DMS 273 (cell line): ENCODE results near the gene SCML1.
"Not testable (repeated sequence)": the region's sequence is repeated elsewhere in the genome, so short reads cannot be mapped to it uniquely, and the experiment has no call there.

Source experiments
- DNase-seq: peaks from one replicate; lab custom pipeline; 2025; ENCODE audit not compliant: unreplicated experiment; lab: John Stamatoyannopoulos, UW

Gene SCML1

GRCh38 chrX:17738737-17739535 lies 1.6 kb downstream of the SCML1 start:
- no peak for DNase-seq

GRCh38 chrX:17740137-17741122 lies 3.1 kb downstream of the SCML1 start:
- peak; percentile 34 for DNase-seq

GRCh38 chrX:17741123-17741511 lies 3.8 kb downstream of the SCML1 start:
- DNase-seq, result no peak

DNA sequence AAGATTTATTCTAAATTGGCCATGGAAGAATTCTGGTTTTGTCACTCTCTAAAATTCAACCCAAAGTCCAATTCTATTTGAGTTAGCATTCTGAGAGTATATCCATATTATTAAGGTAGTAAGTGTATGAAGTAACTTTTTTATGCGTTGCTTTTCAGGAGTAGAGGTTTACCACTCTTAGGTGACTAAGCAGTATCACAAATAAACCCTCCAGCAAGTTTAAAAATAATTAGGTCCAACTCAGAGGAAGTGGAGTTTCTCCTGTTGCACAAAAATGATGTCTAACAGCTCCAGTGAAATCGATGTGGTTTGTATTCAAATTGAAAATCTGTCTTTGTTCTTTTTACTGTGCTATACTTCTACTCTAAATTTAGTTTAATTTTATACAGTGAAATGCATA lies 6.6 kb downstream of the SCML1 start:
- DNase-seq, result no peak

- peak; percentile 31 for DNase-seq
Observed at GRCh38 chrX:17744896-17745523, 7.7 kb downstream of the SCML1 start.

DNA sequence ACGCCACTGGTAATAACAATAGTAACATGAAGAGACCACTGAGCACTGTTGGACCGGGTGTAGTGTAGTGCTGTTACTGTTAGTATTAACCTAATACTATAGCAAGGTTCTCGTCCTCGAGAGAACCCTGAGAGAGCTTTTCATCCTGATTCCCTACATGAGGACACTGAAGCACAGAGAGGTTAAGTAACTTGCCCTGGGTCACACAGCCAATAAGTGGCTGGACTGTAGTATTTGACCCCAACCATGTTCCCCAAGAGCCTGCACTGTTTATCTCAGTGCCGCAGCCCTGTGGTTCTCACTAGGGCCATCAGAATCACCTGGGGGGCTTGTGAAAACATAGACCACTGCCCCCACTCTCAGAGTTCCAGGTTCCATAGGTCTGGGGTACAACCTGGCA lies 10.4 kb downstream of the SCML1 start:
- no peak for DNase-seq

- no peak for DNase-seq
Observed at GRCh38 chrX:17748684-17749083, 11.4 kb downstream of the SCML1 start.

GRCh38 chrX:17750436-17750835 lies 13.1 kb downstream of the SCML1 start:
- DNase-seq, result no peak

DNA sequence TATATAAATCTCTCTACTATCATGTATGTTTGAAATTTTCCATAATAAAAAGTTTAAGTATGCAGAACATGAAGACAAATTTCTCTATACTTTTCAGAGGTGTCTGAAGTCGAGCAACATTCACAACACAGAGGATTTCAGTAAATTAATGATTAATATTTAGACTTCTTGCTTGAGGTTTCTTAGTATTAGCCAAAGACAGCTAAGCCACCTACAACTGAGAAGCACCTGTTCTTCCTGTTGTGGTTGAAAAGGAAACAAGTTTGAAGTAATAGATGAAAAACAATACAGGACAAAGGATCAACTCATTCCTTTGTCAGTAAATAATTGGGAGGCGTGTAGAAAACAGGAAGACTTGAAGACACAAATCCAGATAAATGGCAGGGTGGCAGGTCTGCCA lies 21.1 kb downstream of the SCML1 start:
- DNase-seq, result no peak

GRCh38 chrX:17759990-17760389 lies 22.7 kb downstream of the SCML1 start:
- DNase-seq, result no peak

GRCh38 chrX:17767734-17768133 lies 30.4 kb downstream of the SCML1 start:
- DNase-seq, result no peak

DNA sequence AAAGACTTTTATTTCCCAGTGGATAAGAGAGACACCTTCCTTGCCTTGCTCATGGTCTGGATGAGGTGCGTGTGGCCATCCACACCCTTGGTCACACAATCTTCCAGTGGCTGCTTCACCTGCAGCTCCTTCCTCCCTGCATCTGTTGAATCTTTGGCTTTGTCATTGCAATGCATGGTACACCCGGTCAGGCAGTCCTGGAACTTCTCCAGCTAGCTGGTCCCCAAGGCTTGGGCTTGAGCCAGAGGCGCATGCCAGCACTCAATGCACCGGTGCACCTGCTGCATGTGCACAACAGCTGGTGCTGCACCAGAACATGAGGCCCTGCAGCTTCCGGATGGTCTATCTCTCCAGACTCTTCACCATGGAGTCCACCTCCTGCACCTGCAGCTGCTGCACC lies 31.7 kb downstream of the SCML1 start:
- no peak for DNase-seq

DNA sequence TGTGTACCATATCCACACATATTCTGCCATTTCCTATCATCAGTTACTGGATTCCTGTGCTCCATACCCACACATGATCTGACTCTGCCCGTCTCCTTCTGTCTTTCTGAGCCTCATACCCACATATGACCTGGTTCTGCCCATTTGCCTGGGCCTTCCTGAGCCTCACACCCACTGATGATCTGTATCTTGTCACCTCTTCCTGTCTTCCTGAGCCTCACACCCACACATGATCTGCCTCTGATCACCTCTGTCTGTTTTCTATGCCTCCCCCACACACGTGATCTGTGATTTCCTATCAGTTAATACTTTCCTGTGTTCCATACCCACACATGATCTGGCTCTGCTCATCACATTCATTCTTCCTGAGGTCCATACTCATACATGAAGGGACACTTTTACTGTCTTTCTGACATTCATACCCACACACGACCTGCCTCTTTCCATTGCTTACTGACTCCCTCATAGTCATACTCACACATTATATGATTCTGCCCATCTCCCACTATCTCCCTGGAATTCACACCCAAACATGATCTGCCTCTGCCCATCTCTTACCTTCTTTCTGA lies 32.5 kb downstream of the SCML1 start:
- no peak for DNase-seq

DNA sequence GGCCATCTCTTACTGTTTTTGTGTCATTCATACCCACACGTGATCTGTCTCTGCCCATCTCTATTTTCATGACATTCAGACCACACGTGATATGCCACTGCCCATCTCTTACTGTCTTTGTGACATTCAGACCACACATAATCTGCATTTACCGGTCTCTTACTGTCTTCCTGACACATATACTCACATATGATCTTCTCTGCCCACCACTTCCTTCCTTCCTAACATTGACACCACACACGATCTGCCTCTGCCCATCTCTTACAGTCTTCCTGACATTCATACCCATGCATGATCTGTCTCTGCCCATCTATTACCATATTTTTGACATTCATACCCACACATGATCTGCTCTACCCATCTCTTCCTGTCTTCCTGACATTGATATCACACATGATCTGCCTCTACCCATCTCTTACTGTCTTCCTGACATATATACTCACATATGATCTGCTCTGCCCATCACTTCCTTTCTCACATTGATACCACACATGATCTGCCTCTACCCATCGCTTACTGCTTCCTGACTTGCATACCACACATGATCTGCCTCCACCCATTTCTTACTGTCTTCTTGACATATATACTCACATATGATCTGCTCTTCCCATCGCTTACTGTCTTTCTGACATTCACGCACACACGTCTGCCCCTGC lies 36.1 kb downstream of the SCML1 start:
- DNase-seq, result no peak

DNA sequence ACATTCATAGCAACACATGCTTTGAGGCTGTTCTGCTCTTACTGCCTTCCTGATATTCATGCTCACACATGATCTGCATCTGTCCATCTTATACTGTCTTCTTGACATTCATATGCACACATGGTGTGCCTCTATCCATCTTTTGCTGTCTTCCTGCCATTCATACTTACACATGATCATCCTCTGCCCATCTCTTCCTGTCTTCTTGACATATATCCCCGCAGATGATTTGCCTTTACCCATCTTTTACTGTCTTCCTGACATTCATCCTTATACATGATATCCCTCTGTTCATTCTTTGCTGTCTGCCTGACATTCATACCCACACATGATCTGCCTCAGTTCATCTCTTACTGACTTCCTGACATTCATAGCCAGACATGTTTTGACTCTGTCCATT lies 36.8 kb downstream of the SCML1 start:
- DNase-seq, result no peak

DNA sequence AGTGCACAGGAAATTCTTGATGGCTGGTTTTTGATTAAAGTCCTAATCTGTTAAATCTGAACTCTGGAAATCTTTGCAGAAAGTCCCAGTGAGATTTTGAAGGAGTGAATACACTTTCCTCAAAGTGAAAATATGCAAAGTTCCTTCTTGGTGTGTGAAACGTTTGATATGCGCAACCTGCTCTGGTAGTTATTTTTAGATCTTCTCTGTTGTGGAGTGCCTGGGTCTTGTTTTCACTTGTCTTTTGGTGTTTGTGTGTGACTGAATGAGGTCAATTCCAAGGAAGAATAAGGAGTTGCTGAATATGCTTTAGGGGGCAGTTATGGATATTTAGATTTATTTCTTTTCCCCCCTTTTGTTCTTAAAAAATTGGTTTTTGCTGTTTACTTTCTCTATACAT lies 41.7 kb downstream of the SCML1 start:
- no peak for DNase-seq

DNA sequence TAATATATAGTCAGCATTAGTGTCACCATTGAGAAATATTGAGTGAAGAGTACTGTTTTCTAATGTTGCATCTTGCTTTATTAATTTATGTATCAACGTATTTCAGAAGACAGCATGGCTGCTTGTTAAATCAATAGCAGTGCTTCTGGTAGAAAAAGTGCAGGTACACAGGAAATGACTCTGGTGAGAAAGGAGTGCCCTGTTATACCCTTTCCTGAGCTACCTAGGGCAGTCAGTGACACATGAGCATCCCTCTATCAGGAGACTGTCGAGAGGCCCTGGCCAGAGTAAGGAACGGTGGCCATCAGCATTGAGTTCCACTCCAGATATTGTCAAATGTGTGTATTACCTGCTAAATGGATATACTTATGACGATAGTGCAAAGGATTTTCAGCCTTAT lies 42.1 kb downstream of the SCML1 start:
- no peak for DNase-seq

DNA sequence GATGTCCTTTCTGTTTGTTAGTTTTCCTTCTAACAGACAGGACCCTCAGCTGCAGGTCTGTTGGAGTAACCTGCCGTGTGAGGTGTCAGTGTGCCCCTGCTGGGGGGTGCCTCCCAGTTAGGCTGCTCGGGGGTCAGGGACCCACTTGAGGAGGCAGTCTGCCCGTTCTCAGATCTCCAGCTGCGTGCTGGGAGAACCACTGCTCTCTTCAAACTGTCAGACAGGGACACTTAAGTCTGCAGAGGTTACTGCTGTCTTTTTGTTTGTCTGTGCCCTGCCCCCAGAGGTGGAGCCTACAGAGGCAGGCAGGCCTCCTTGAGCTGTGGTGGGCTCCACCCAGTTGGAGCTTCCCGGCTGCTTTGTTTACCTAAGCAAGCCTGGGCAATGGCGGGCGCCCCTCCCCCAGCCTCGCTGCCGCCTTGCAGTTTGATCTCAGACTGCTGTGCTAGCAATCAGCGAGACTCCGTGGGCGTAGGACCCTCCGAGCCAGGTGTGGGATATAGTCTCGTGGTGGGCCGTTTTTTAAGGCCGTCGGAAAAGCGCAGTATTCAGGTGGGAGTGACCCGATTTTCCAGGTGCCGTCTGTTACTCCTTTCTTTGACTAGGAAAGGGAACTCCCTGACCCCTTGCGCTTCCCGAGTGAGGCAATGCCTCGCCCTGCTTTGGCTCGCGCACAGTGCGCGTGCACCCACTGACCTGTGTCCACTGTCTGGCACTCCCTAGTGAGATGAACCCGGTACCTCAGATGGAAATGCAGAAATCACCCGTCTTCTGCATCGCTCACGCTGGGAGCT lies 49.5 kb downstream of the SCML1 start:
- DNase-seq, result not testable (repeated sequence)

GRCh38 chrX:17787557-17787956 lies 50.3 kb downstream of the SCML1 start:
- no peak for DNase-seq

DNA sequence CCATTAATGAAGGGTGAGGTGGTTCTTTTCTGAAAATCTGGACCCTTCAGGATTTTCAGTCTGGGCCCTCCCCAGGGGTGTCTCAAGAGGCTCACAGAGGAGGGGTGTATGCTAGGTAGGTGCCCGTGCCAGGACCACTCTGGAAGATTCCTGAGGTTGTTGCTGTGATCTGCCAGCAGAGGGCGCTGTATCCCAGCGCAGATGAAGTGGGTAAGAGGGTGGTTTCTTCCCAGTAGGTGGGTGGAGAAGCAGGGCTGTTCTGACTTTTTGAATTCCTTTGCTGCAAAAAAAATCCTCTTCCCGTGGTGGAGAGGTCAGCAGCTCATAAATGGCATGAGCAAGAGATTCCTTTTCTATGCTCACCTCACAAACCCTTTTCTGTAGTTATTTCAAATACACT lies 51.1 kb downstream of the SCML1 start:
- DNase-seq, result peak; percentile 72
